ENCODE measurements around the gene CELA2A. TPM values are rescaled to one million over a fixed set of nuclear protein-coding genes. Genes with fewer than 3 reads are reported as not detected.

CELA2A gene
- total RNA-seq, 4 donors from 2014 or later, result not detected

- H3K4me3 ChIP-seq (ENCODE audit: low read depth, poor library complexity, severe bottlenecking), result peak overlapping the region; percentile 73
- 2% methylated on average over 23 to 43 of the region's 53 CpGs for WGBS, 2 donors
- intact Hi-C loops (cut with DNase I; ENCODE audit: low total_unique reads), result no loop called here
- no peak for DNase-seq (ENCODE audit: low spot score in 2 of 2)
- TF ChIP-seq POLR2A (IDR thresholded peaks at IDR 0.05), result no peak
- TF ChIP-seq, protein P1, sequence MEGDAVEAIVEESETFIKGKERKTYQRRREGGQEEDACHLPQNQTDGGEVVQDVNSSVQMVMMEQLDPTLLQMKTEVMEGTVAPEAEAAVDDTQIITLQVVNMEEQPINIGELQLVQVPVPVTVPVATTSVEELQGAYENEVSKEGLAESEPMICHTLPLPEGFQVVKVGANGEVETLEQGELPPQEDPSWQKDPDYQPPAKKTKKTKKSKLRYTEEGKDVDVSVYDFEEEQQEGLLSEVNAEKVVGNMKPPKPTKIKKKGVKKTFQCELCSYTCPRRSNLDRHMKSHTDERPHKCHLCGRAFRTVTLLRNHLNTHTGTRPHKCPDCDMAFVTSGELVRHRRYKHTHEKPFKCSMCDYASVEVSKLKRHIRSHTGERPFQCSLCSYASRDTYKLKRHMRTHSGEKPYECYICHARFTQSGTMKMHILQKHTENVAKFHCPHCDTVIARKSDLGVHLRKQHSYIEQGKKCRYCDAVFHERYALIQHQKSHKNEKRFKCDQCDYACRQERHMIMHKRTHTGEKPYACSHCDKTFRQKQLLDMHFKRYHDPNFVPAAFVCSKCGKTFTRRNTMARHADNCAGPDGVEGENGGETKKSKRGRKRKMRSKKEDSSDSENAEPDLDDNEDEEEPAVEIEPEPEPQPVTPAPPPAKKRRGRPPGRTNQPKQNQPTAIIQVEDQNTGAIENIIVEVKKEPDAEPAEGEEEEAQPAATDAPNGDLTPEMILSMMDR (IDR thresholded peaks at IDR 0.05), result no peak
These were observed 46.2 kb upstream of the CELA2A start for GRCh38 chr1:15410223-15410883.

GRCh38 chr1:15410884-15411245 lies 45.7 kb upstream of the CELA2A start:
- 22 to 29% methylated on average over 11 of the region's 11 CpGs for WGBS, 2 donors
- intact Hi-C loops (cut with DNase I; ENCODE audit: low total_unique reads), result no loop called here
- DNase-seq (ENCODE audit: low spot score in 2 of 2), result no peak
- TF ChIP-seq, protein P1 (IDR thresholded peaks at IDR 0.05), result no peak
- no peak for TF ChIP-seq POLR2A (IDR thresholded peaks at IDR 0.05)
- peak overlapping the region; percentile 73 for H3K4me3 ChIP-seq (ENCODE audit: low read depth, poor library complexity, severe bottlenecking)

DNA sequence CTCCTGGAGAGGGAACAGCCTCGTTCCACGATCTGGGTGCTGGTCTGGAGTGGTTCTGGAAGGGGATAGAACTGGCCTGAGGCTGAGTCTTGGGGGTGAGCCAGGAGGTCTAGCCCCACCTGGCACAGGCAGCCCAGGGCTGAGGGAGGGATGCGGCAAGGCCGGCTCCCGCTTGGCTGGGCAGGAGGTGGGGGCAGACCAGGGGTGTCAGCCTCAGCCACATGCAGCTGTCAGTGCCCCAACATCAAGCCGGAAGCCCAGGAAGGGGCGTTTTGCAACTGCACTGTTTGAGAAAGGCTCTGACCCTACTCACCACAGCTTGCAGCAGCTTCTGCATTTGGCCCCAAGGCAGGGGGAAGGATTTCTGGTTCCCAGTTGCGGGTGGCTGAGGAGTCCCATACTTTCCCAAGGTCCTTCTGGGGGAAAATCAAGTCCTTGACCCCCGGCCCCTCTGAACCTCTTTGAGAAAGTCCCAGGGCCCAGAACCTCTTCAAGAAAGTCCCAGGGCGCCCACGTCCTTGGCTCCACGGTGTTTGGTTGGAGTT lies 44.9 kb upstream of the CELA2A start:
- DNase-seq (ENCODE audit: low spot score in 2 of 2), result peak; percentile 55 to 92
- peak overlapping the region; percentile 11 for H3K4me3 ChIP-seq (ENCODE audit: low read depth, poor library complexity, severe bottlenecking)
- 47 to 54% methylated on average over 12 of the region's 12 CpGs for WGBS, 2 donors
- intact Hi-C loops (cut with DNase I; ENCODE audit: low total_unique reads), result no loop called here
- TF ChIP-seq, protein P1 (IDR thresholded peaks at IDR 0.05), result no peak
- TF ChIP-seq POLR2A (IDR thresholded peaks at IDR 0.05), result no peak

- no peak for DNase-seq (ENCODE audit: low spot score in 2 of 2)
- no peak for TF ChIP-seq POLR2A (IDR thresholded peaks at IDR 0.05)
- TF ChIP-seq, protein P1 (IDR thresholded peaks at IDR 0.05), result no peak
- no peak overlapping the region for H3K4me3 ChIP-seq (ENCODE audit: low read depth, poor library complexity, severe bottlenecking)
- WGBS, 2 donors, result 79 to 84% methylated on average over 16 of the region's 16 CpGs
- intact Hi-C loops (cut with DNase I; ENCODE audit: low total_unique reads), result no loop called here
These were observed 44.2 kb upstream of the CELA2A start for GRCh38 chr1:15412175-15412800.

DNA sequence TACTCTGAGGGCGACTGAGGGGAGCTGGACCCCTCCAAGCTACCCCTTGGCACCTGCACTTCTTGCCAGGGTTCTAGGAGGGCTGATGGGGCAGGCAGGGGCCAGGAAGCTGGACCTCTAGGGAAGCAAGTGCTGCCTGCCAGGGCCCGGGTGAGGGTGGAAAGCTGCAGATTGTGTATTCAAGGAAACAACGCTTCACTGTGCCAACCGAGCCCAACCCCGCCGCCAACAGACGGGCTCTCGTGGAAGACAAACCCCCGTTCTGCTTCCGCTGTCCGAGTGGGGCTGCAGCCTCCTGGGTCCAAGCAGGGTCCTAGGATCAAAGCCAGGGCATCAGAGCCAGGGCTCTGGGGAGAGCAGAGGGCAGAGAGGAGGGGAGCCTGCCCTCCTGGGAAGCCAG lies 43.7 kb upstream of the CELA2A start:
- no peak for DNase-seq (ENCODE audit: low spot score in 2 of 2)
- intact Hi-C loops (cut with DNase I; ENCODE audit: low total_unique reads), result no loop called here
- H3K4me3 ChIP-seq (ENCODE audit: low read depth, poor library complexity, severe bottlenecking), result no peak overlapping the region
- TF ChIP-seq POLR2A (IDR thresholded peaks at IDR 0.05), result no peak
- TF ChIP-seq, protein P1 (IDR thresholded peaks at IDR 0.05), result no peak
- 69 to 75% methylated on average over 11 of the region's 11 CpGs for WGBS, 2 donors

Measured in lower leg skin (tissue), 4 donors.